BLaER1 treated with 17β-estradiol and CSF1 and Interleukin-3, amounts not matched to agents 10 nM and 100 nM (cell line): ENCODE measurements around the gene GOLPH3.

Experiments used
- H3K27ac ChIP-seq, 11 experiments: shearing (Covaris generic); formaldehyde crosslinking; 2 replicates each; pipeline ENCODE4 v1.8.1; 2022
- H3K27me3 ChIP-seq, 11 experiments: shearing (Covaris generic); formaldehyde crosslinking; 2 replicates each; pipeline ENCODE4 v1.8.1; 2022
- H3K36me3 ChIP-seq, 11 experiments: shearing (Covaris generic); formaldehyde crosslinking; 2 replicates each; pipeline ENCODE4 v1.8.1; 2022
- H3K4me1 ChIP-seq, 10 experiments: shearing (Covaris generic); formaldehyde crosslinking; 2 replicates each; pipeline ENCODE4 v1.8.1; 2022
- H3K4me2 ChIP-seq, 11 experiments: shearing (Covaris generic); formaldehyde crosslinking; 2 replicates each; pipeline ENCODE4 v1.8.1; 2022
- H3K4me3 ChIP-seq, 10 experiments: shearing (Covaris generic); formaldehyde crosslinking; 2 replicates each; pipeline ENCODE4 v1.8.1; 2022
- H3K9ac ChIP-seq, 11 experiments: shearing (Covaris generic); formaldehyde crosslinking; 2 replicates each; pipeline ENCODE4 v1.8.1; 2022
- H3K9me3 ChIP-seq, 11 experiments: shearing (Covaris generic); formaldehyde crosslinking; replicated peaks in 1 of 11; 2 replicates each; pipeline ENCODE4 v1.8.1; 2022
- H4K20me1 ChIP-seq, 11 experiments: shearing (Covaris generic); formaldehyde crosslinking; 2 replicates each; pipeline ENCODE4 v1.8.1; 2022
- Cebpa-rat ChIP-seq, 11 experiments: shearing (Covaris generic); IDR thresholded peaks; 2 replicates each; pipeline ENCODE4 v1.8.1; 2022

The GOLPH3 gene

GRCh38 chr5:32103521-32103920, 70.6 kb downstream of the GOLPH3 start:
- Histone ChIP-seq H3K9me3 (no peaks in the 10 kb centered on the region), H3K27me3 (no peaks in the 10 kb centered on the region), H3K9ac (no peak overlapping the region), H3K4me2 (no peak overlapping the region), H3K27ac (no peak overlapping the region), H3K4me3 (no peak overlapping the region), H3K36me3 (peaks cover 74 to 100% (median 96%) of the 10 kb centered on the region in 11 experiments), H4K20me1 (peaks cover 0 to 89% (median 8%) of the 10 kb centered on the region in 11 experiments; a peak in 8 of 22 replicates), H3K4me1 (no peaks in the 10 kb centered on the region)
- TF ChIP-seq Cebpa-rat (IDR thresholded peaks at IDR 0.05), result no peak

- H3K36me3 ChIP-seq, result peaks cover 63 to 100% (median 94%) of the 10 kb centered on the region in 11 experiments
- no peaks in the 10 kb centered on the region for H3K4me1 ChIP-seq
- no peak overlapping the region for H3K27ac ChIP-seq
- no peak for TF ChIP-seq Cebpa-rat (IDR thresholded peaks at IDR 0.05)
- H3K4me3 ChIP-seq, result no peak overlapping the region
- no peak overlapping the region for H3K9ac ChIP-seq
- H4K20me1 ChIP-seq, result peaks cover 0 to 85% (median 6%) of the 10 kb centered on the region in 11 experiments; a peak in 8 of 22 replicates
- no peak overlapping the region for H3K4me2 ChIP-seq
- H3K9me3 ChIP-seq, result no peaks in the 10 kb centered on the region
- H3K27me3 ChIP-seq, result no peaks in the 10 kb centered on the region
These were observed 71.7 kb downstream of the GOLPH3 start for GRCh38 chr5:32102254-32102986.

DNA sequence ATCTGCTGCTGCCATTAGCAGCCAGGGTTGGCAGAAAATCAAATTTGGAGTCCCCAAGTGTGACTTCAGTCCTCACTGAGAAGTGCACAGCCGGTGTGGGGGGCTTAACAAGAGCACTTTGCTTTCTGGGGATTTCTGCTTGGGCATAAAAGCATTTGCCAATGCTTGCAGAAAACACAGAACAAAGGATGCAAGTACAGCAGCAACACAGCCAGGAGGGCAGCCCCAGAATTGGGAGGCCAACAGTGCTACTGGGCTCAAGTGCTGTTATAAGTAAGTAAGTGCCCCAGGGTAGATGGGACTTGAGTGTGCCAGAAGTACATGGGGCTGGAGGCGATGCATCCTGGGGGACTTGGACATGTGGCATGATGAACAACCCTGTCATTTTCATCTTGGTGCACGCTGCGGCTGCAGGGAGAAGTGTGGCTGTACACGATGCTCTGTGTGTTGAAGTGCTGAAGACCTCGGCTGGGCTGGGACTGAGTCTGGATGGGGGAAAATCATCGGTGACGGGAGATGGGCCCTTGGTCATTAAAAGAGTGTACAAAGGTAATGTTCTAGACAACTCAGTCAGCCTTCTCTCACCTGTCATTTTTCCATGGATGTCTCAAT, 73.3 kb downstream of the GOLPH3 start:
- no peaks in the 10 kb centered on the region for H3K4me1 ChIP-seq
- no peak overlapping the region for H3K4me3 ChIP-seq
- H3K27ac ChIP-seq, result no peak overlapping the region
- H4K20me1 ChIP-seq, result peaks cover 0 to 72% (median 6%) of the 10 kb centered on the region in 11 experiments; a peak in 8 of 22 replicates
- no peaks in the 10 kb centered on the region for H3K27me3 ChIP-seq
- no peak overlapping the region for H3K4me2 ChIP-seq
- H3K9ac ChIP-seq, result no peak overlapping the region
- peaks cover 47 to 97% (median 81%) of the 10 kb centered on the region in 11 experiments for H3K36me3 ChIP-seq
- H3K9me3 ChIP-seq, result no peaks in the 10 kb centered on the region
- no peak for TF ChIP-seq Cebpa-rat (IDR thresholded peaks at IDR 0.05)

DNA sequence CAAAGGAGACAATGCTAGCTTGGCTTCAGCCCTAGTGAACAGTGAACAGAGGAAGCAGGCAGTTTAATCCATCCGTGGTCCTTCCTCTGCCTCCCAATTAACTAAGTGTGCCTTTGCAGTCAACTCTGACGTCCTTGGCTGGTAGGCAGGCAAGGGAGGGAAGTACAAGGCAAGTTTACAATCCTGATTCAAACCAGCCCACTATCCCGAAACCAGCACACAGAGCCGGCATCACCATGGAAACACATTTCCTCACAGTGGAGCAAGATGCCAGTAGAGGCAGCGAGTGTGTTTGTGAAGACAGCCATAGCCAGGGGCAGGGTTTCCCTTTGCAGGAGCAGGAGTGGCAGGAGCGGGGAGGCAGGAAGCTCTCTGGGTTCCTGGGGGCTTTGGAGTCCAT, 73.9 kb downstream of the GOLPH3 start:
- H3K4me3 ChIP-seq, result no peak overlapping the region
- no peaks in the 10 kb centered on the region for H3K27me3 ChIP-seq
- H3K9me3 ChIP-seq, result no peaks in the 10 kb centered on the region
- H4K20me1 ChIP-seq, result peaks cover 0 to 67% (median 6%) of the 10 kb centered on the region in 11 experiments; a peak in 7 of 22 replicates
- peaks cover 42 to 91% (median 75%) of the 10 kb centered on the region in 11 experiments for H3K36me3 ChIP-seq
- H3K9ac ChIP-seq, result no peak overlapping the region
- TF ChIP-seq Cebpa-rat (IDR thresholded peaks at IDR 0.05), result no peak
- no peaks in the 10 kb centered on the region for H3K4me1 ChIP-seq
- H3K27ac ChIP-seq, result no peak overlapping the region
- H3K4me2 ChIP-seq, result no peak overlapping the region

DNA sequence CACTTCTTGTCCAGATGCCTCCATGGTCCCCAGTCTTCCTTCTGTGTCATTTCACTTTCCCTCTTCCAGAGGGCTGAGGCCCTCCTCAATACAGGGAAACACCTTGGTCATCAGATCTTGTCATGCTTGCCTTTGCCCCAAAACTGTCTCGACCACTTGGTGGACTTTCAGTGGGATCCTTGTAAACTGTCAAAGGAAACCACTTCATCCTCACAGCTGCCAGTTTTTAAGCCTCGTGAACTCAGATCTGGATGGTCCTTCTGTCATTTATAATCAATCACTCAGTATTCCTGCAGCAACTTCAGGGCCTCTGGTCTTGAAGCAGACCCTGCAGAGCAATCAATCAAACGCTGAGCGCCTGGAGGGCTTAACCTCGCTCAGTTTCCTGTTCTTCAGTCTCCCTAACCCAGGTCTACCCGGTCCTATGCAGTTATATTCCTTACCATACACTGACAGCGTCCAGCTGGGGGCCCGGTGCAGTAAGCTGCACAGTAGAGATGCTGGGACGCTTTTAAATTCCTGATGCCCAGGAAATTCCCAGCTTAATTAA, 74.6 kb downstream of the GOLPH3 start:
- TF ChIP-seq Cebpa-rat (IDR thresholded peaks at IDR 0.05), result no peak
- Histone ChIP-seq H3K4me1 (no peaks in the 10 kb centered on the region), H4K20me1 (peaks cover 0 to 60% (median 6%) of the 10 kb centered on the region in 11 experiments; a peak in 7 of 22 replicates), H3K9me3 (no peaks in the 10 kb centered on the region), H3K4me3 (no peak overlapping the region), H3K27me3 (no peaks in the 10 kb centered on the region), H3K36me3 (peaks cover 36 to 85% (median 69%) of the 10 kb centered on the region in 11 experiments), H3K27ac (no peak overlapping the region), H3K9ac (no peak overlapping the region), H3K4me2 (no peak overlapping the region)

GRCh38 chr5:32098890-32099310, 75.2 kb downstream of the GOLPH3 start:
- H3K4me2 ChIP-seq, result no peak overlapping the region
- H3K9me3 ChIP-seq, result no peaks in the 10 kb centered on the region
- H3K27me3 ChIP-seq, result no peaks in the 10 kb centered on the region
- H3K4me3 ChIP-seq, result no peak overlapping the region
- TF ChIP-seq Cebpa-rat (IDR thresholded peaks at IDR 0.05), result no peak
- peaks cover 0 to 54% (median 6%) of the 10 kb centered on the region in 11 experiments; a peak in 7 of 22 replicates for H4K20me1 ChIP-seq
- no peak overlapping the region for H3K9ac ChIP-seq
- no peaks in the 10 kb centered on the region for H3K4me1 ChIP-seq
- no peak overlapping the region for H3K27ac ChIP-seq
- H3K36me3 ChIP-seq, result peaks cover 29 to 78% (median 62%) of the 10 kb centered on the region in 11 experiments

GRCh38 chr5:32098291-32098690, 75.8 kb downstream of the GOLPH3 start:
- Histone ChIP-seq H3K36me3 (peaks cover 23 to 72% (median 56%) of the 10 kb centered on the region in 11 experiments), H4K20me1 (peaks cover 0 to 48% (median 6%) of the 10 kb centered on the region in 11 experiments; a peak in 7 of 22 replicates), H3K4me2 (no peak overlapping the region), H3K27me3 (no peaks in the 10 kb centered on the region), H3K4me1 (no peaks in the 10 kb centered on the region), H3K9me3 (no peaks in the 10 kb centered on the region), H3K9ac (no peak overlapping the region), H3K4me3 (no peak overlapping the region), H3K27ac (no peak overlapping the region)
- TF ChIP-seq Cebpa-rat (IDR thresholded peaks at IDR 0.05), result no peak

GRCh38 chr5:32096891-32097595, 77.1 kb downstream of the GOLPH3 start:
- Histone ChIP-seq H3K9ac (no peak overlapping the region), H3K36me3 (peaks cover 20 to 59% (median 44%) of the 10 kb centered on the region in 11 experiments), H3K4me3 (no peak overlapping the region), H4K20me1 (peaks cover 0 to 36% (median under 1%) of the 10 kb centered on the region in 11 experiments; a peak in 6 of 22 replicates), H3K27me3 (no peaks in the 10 kb centered on the region), H3K4me2 (no peak overlapping the region), H3K9me3 (no peaks in the 10 kb centered on the region), H3K4me1 (peaks cover 0 to 4% (median 0%) of the 10 kb centered on the region in 10 experiments; a peak in 1 of 20 replicates), H3K27ac (no peak overlapping the region)
- no peak for TF ChIP-seq Cebpa-rat (IDR thresholded peaks at IDR 0.05)

- Histone ChIP-seq H3K4me1 (peaks cover 0 to 4% (median 0%) of the 10 kb centered on the region in 10 experiments; a peak in 1 of 20 replicates), H3K4me3 (no peak overlapping the region), H3K4me2 (no peak overlapping the region), H3K36me3 (peaks cover 7 to 42% (median 28%) of the 10 kb centered on the region in 11 experiments), H3K27me3 (no peaks in the 10 kb centered on the region), H4K20me1 (peaks cover 0 to 18% (median 0%) of the 10 kb centered on the region in 11 experiments; a peak in 4 of 22 replicates), H3K27ac (no peak overlapping the region), H3K9me3 (no peaks in the 10 kb centered on the region), H3K9ac (no peak overlapping the region)
- no peak for TF ChIP-seq Cebpa-rat (IDR thresholded peaks at IDR 0.05)
These were observed 78.9 kb downstream of the GOLPH3 start for GRCh38 chr5:32095261-32095671.
